Urinary bladder (tissue), 4 donors: ENCODE results near the gene NEK10. TPM values are rescaled to one million over a fixed set of nuclear protein-coding genes. Genes with fewer than 3 reads are reported as not detected.
"Not testable (repeated sequence)": the region's sequence is repeated elsewhere in the genome, so short reads cannot be mapped to it uniquely, and the experiment has no call there.

Experiments used
- DNase-seq: peaks from one replicate; pipeline ENCODE4 v3.0.0-alpha.2; 2015; ENCODE audit errors: extremely low spot score
- H3K27ac ChIP-seq: one replicate; pipeline ENCODE4 v1.5.1; 2013; ENCODE audit warnings: low read depth, mild to moderate bottlenecking, moderate library complexity
- H3K36me3 ChIP-seq: one replicate; pipeline ENCODE4 v1.6.1; 2013; ENCODE audit warnings: mild to moderate bottlenecking, moderate library complexity; ENCODE audit not compliant: insufficient read depth
- H3K4me1 ChIP-seq: one replicate; pipeline ENCODE4 v1.6.1; 2013; ENCODE audit warnings: mild to moderate bottlenecking, moderate library complexity; ENCODE audit not compliant: insufficient read depth
- H3K4me3 ChIP-seq: one replicate; pipeline ENCODE4 v1.5.1; 2013; ENCODE audit warnings: low read depth, low read length
- WGBS: extraction: QIAGEN DNeasy Blood & Tissue Kit; methylation state at CpG from one replicate; pipeline ENCODE4 v1.1.7; 2013; 5-methylcytosine and 5-hydroxymethylcytosine counted together
- polyA plus RNA-seq: library from polyadenylated mRNA; stranded (reverse); fragments of 200-250 nt; gene quantifications from one replicate; pipeline ENCODE4 v1.2.3, GENCODE V29; 2013
- total RNA-seq: library from RNA; depleted of rRNA; stranded (reverse); fragments of >200 nt; gene quantifications from one replicate; pipeline ENCODE4 v1.2.3, GENCODE V29; 2014
- donor health status: healthy with polysubstance abuse.
- donor health status: healthy.

The NEK10 gene
- total and polyA plus RNA-seq, 2 donors, result 2.0 to 7.5 TPM

DNA sequence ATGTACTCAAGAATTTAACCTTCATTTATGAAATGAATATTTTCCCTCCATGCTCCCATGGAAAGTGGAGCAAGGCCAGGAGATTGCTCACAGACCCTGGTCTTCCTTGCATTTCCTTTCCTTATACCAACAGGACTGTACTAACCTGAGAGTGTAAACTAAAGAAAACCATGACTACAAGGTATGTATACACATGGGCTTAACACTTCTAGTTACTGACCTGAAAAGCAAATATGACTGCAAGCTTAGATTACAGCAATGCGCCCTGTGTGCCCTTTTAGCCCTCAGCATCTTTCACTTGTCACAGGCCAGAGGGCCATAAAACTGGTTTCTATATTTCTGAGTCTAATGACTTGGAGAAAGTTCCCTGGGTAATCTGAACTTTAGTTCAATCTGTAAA lies 52.1 kb downstream of the NEK10 start:
- Histone ChIP-seq H3K27ac (no peak overlapping the region), H3K4me1 (no peaks in the 10 kb centered on the region), H3K4me3 (no peak overlapping the region), H3K36me3 (no peaks in the 10 kb centered on the region)
- DNase-seq, result no peak
- 74% methylated on average over 1 of the region's 1 CpG for WGBS

DNA sequence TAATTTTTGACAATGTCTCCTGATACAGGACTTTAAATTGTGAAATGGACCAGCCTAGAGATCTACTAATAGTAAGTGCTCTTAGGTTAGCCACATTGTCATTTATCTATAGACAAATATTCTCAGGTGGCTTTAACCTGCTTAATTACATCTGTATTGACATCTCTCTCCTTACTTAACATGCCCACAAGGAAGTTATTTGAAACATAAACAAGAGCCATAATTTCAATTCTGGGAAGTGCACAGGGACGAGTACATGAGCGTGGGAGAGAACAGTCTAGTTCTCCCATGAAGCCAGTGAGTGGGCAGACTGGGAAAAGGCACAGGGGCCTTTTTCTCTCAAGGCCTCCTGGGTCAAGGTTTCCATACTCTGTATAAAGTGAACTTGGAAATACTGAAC lies 54.2 kb downstream of the NEK10 start:
- Histone ChIP-seq H3K4me1 (no peaks in the 10 kb centered on the region), H3K36me3 (no peaks in the 10 kb centered on the region), H3K27ac (peak overlapping the region; percentile 1), H3K4me3 (no peak overlapping the region)
- no peak for DNase-seq
- WGBS, result 73% methylated on average over 2 of the region's 2 CpGs

DNA sequence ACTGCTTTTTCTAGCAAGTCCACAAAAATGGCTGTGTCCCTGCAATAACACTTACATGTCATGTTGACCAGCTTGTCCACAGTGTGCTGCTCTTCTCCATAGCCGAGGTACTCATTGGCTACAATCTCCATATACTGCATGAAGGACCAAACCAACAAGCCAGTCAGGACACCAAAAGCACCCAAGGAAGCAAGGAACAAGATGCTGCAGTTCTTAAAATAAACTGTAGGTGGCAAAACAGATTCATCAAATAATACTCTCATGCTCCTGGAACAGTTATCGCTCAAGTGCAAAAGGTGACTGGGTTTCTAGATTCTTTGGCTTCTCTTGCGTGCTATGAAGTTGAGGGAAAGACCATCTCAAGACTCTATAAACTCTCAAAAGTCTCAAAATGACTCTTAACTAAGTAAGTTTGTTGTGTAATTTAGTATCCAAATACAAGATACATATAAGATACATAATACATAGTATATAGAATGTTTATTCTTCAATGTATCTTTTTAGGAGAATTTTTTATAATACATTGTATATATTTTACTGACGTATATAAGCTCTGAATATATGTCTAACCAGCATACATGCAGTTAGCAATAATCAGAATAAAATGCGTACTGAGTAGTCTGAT lies 57.0 kb downstream of the NEK10 start:
- Histone ChIP-seq H3K4me3 (no peak overlapping the region), H3K27ac (no peak overlapping the region), H3K36me3 (peaks cover 2% of the 10 kb centered on the region), H3K4me1 (no peaks in the 10 kb centered on the region)
- DNase-seq, result peak; percentile 26
- 36% methylated on average over 5 of the region's 5 CpGs for WGBS

GRCh38 chr3:27311400-27311799 lies 57.8 kb downstream of the NEK10 start:
- Histone ChIP-seq H3K4me1 (no peaks in the 10 kb centered on the region), H3K4me3 (no peak overlapping the region), H3K27ac (no peak overlapping the region), H3K36me3 (peaks cover 2% of the 10 kb centered on the region)
- 70% methylated on average over 5 of the region's 5 CpGs for WGBS
- DNase-seq, result no peak

- no peak for DNase-seq
- H3K4me1 ChIP-seq, result no peaks in the 10 kb centered on the region
- peaks cover 2% of the 10 kb centered on the region for H3K36me3 ChIP-seq
- H3K27ac ChIP-seq, result no peak overlapping the region
- H3K4me3 ChIP-seq, result no peak overlapping the region
- whole genome bisulfite sequencing, result 72% methylated on average over 2 of the region's 2 CpGs
These were observed 58.5 kb downstream of the NEK10 start for GRCh38 chr3:27310688-27311087.

DNA sequence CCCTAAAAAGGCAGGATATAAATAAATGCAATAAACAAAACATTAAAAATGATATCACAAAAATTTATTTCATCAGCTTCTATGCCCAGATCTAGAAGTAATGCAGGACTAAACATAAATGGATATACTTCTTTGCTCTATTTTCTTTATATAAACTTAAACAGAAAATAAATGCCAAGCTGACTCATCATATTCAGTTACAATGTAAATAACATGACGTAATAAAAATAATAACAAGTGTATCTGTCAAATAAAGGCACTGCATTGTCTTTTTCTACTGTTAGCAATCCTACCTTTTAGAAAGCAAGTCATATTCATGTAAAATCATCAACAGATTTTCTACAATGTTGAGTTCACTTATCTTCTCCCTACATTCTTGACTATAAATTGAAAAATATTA lies 61.6 kb downstream of the NEK10 start:
- peaks cover 2% of the 10 kb centered on the region for H3K36me3 ChIP-seq
- H3K4me3 ChIP-seq, result no peak overlapping the region
- no peaks in the 10 kb centered on the region for H3K4me1 ChIP-seq
- H3K27ac ChIP-seq, result no peak overlapping the region
- 57% methylated on average over 1 of the region's 1 CpG for WGBS
- DNase-seq, result no peak

DNA sequence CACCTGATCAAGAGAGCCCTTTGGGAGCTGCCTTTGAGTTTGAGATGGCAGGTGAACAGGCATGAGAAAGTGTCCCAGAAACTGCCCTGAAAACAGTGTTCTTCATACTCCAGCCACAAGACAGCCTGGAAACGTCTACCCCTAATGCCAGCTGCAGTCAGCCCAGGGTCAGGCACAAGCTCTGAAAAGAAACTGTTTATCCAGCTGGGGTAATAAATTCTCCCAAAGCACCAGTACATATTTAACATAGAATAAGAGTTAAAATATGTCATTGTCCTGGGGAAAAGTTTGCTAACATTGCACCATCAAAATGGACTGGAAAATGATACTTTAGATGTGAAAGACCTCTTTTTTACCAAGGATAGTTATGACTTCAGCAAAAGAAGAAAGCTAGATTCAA lies 66.3 kb downstream of the NEK10 start:
- H3K4me1 ChIP-seq, result no peaks in the 10 kb centered on the region
- no peak overlapping the region for H3K27ac ChIP-seq
- 56% methylated on average over 1 of the region's 1 CpG for WGBS
- DNase-seq, result no peak
- no peak overlapping the region for H3K4me3 ChIP-seq
- H3K36me3 ChIP-seq, result no peaks in the 10 kb centered on the region

DNA sequence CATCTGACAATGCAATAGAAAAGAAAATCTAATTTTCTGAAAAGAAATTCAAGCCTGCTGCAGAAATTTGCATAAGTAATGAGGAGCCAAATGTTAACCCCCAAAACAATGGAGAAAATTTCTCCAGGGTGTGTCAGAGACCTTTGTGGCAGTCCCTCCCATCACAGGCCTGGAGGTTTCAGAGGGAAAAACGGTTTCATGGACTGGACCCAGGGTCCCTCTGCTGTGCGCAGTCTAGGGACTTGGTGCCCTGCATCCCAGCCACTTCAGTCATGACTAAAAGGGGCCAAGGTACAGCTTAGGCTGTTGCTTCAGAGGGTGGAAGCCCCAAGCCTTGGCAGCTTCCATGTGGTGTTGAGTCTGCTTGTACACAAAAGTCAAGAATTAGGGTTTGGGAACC lies 70.2 kb downstream of the NEK10 start:
- H3K4me3 ChIP-seq, DNase-seq, H3K4me1 ChIP-seq, H3K27ac ChIP-seq, H3K36me3 ChIP-seq: not testable (repeated sequence)
- 82% methylated on average over 2 of the region's 2 CpGs for WGBS

DNA sequence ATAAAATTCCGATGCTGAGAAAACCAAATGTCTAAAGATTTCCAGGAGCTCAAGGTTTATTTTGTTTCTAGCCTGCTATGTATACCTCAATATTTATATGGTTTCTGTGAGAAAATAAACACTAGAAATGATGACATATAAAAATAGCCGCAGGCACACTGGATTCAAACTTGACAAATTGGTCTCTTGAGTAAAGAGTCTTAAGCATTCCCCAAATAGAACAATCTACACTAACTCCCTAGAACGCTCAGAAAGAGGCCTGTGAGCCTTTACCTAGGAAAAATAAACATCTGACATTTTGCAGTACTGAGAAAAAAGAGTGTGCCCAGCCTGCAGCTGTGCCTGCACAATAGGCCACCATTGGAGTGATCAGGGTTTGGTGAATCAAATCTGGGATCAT lies 75.2 kb downstream of the NEK10 start:
- Histone ChIP-seq H3K27ac (no peak overlapping the region), H3K4me3 (no peak overlapping the region), H3K36me3 (no peaks in the 10 kb centered on the region), H3K4me1 (no peaks in the 10 kb centered on the region)
- DNase-seq, result no peak
- whole genome bisulfite sequencing, result 40% methylated on average over 3 of the region's 3 CpGs

GRCh38 chr3:27290760-27291159 lies 78.4 kb downstream of the NEK10 start:
- Histone ChIP-seq H3K36me3 (no peaks in the 10 kb centered on the region), H3K4me1 (no peaks in the 10 kb centered on the region)

DNA sequence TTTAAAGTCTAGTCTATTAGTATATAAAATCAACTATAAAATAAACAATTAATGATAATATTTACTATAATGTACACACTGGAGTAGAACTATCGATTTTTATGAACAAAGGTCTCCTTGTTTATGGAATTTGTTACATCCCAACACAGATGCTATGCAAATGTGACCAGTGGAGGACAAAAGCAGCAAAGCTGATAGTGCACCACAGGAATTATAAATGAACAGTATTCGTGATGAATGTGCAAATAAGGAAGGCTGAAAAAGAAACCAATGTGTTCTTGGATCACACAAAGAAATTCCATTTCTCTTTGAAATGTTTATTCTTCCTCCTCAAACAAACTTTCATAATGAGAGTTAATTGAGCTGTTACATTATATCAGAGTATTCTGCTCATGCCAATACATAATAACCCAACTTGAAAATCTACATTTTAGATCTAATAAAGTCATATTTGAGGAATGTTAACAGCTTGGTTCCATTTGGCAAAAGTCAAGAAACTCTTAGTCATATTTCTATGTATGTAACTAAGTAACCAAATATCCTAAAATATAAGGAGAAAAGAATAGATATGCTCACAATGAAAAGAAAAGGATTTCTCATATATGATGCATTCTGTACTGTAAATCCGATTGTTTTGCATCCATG lies 79.3 kb downstream of the NEK10 start:
- Histone ChIP-seq H3K36me3 (no peaks in the 10 kb centered on the region), H3K4me1 (no peaks in the 10 kb centered on the region), H3K4me3 (no peak overlapping the region), H3K27ac (no peak overlapping the region)
- no peak for DNase-seq
- 43% methylated on average over 3 of the region's 3 CpGs for WGBS

More at GRCh38 chr3:27290760-27291159, 78.4 kb downstream of the NEK10 start:
- Histone ChIP-seq H3K27ac (no peak overlapping the region), H3K4me3 (no peak overlapping the region)
- DNase-seq, result no peak

DNA sequence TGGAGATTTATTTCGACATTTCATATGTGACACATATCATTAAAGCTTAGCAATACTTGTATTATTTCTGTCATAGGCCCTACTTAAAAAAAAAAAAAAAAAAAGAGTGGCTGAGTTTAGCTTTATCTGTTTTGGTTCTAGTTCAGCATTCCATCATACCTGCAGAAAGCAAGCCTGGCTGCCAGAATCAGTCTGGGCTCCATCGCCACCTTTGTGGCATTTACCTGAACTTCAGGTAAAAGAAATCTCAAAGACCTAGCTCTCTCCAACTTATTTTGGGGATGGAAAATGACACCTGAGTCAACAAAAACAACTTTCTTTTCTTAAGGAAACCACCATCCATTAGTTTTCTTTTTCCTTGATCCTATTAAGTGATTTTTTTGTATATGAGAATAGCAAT lies 82.1 kb downstream of the NEK10 start:
- H3K27ac ChIP-seq, result no peak overlapping the region
- DNase-seq, result no peak
- H3K36me3 ChIP-seq, result no peaks in the 10 kb centered on the region
- no peaks in the 10 kb centered on the region for H3K4me1 ChIP-seq
- no peak overlapping the region for H3K4me3 ChIP-seq
- 97% methylated on average over 2 of the region's 2 CpGs for WGBS

- H3K27ac ChIP-seq, result not testable (repeated sequence)
- WGBS, result 93% methylated on average over 10 of the region's 10 CpGs
These were observed 82.7 kb downstream of the NEK10 start for GRCh38 chr3:27286467-27286866.

GRCh38 chr3:27285668-27286067 lies 83.5 kb downstream of the NEK10 start:
- no peaks in the 10 kb centered on the region for H3K36me3 ChIP-seq
- no peak overlapping the region for H3K4me3 ChIP-seq
- no peaks in the 10 kb centered on the region for H3K4me1 ChIP-seq
- DNase-seq, result no peak
- no peak overlapping the region for H3K27ac ChIP-seq

More at GRCh38 chr3:27286467-27286866, 82.7 kb downstream of the NEK10 start:
- H3K4me1 ChIP-seq, H3K36me3 ChIP-seq, DNase-seq, H3K4me3 ChIP-seq: not testable (repeated sequence)
